GM19099 (cell line): ENCODE results near the gene NR1H2.

Experiments used
- POLR2A ChIP-seq: IDR thresholded peaks from 3 replicates; pipeline ENCODE4 v1.6.1; 2011; ENCODE audit warnings: low read depth; ENCODE audit not compliant: insufficient read length; ENCODE audit errors: extremely low read depth

The NR1H2 gene

GRCh38 chr19:50409347-50409746 is 33.1 kb downstream of the NR1H2 start:
- no peak for TF ChIP-seq POLR2A

- TF ChIP-seq POLR2A, result no peak
Measured at GRCh38 chr19:50410109-50410508, 33.9 kb downstream of the NR1H2 start.

GRCh38 chr19:50412419-50412818 is 36.2 kb downstream of the NR1H2 start:
- no peak for TF ChIP-seq POLR2A

GRCh38 chr19:50413096-50413495 is 36.8 kb downstream of the NR1H2 start:
- TF ChIP-seq POLR2A, result no peak

- no peak for TF ChIP-seq POLR2A
Measured at GRCh38 chr19:50413531-50413930, 37.3 kb downstream of the NR1H2 start.

GRCh38 chr19:50414864-50415660 is 38.8 kb downstream of the NR1H2 start:
- no peak for TF ChIP-seq POLR2A

- peak; percentile 57 for TF ChIP-seq POLR2A
Measured at GRCh38 chr19:50415661-50416033, 39.4 kb downstream of the NR1H2 start.

GRCh38 chr19:50416034-50416977 is 40.0 kb downstream of the NR1H2 start:
- no peak for TF ChIP-seq POLR2A

GRCh38 chr19:50417111-50418081 is 41.1 kb downstream of the NR1H2 start:
- peak; percentile 20 for TF ChIP-seq POLR2A

GRCh38 chr19:50418176-50419021 is 42.1 kb downstream of the NR1H2 start, which contains the start of gene SPIB:
Gene SPIB (plus strand): TSS chr19:50418938. CDS start chr19:50418963, 25 bp downstream.
- TF ChIP-seq POLR2A, result peak; percentile 97

GRCh38 chr19:50419022-50419579 is 42.8 kb downstream of the NR1H2 start:
- no peak for TF ChIP-seq POLR2A

GRCh38 chr19:50419580-50420035 is 43.4 kb downstream of the NR1H2 start:
- TF ChIP-seq POLR2A, result peak; percentile 60

GRCh38 chr19:50420127-50420526 is 43.9 kb downstream of the NR1H2 start:
- no peak for TF ChIP-seq POLR2A
